ENCODE results near the gene CDC42SE2. TPM values are rescaled to one million over a fixed set of nuclear protein-coding genes. Genes with fewer than 3 reads are reported as not detected.

Gene CDC42SE2
- total RNA-seq, 1 donor from 2014 or later: 73.2 TPM

GRCh38 chr5:131364507-131365050 lies 100.7 kb downstream of the CDC42SE2 start:
- FAIRE-seq (no peak), DNase-seq (ENCODE audit: low read depth) (no peak)
- H3K36me3 ChIP-seq (ENCODE audit: control insufficient read depth, insufficient read depth, low read length): peaks cover 5% of the 10 kb centered on the region
- H3K27me3 ChIP-seq (ENCODE audit: control insufficient read depth, insufficient read depth, low read length): no peaks in the 10 kb centered on the region
- no peak overlapping the region for H3K4me3 ChIP-seq (ENCODE audit: low read depth, low read length)
- TF ChIP-seq, protein P1, sequence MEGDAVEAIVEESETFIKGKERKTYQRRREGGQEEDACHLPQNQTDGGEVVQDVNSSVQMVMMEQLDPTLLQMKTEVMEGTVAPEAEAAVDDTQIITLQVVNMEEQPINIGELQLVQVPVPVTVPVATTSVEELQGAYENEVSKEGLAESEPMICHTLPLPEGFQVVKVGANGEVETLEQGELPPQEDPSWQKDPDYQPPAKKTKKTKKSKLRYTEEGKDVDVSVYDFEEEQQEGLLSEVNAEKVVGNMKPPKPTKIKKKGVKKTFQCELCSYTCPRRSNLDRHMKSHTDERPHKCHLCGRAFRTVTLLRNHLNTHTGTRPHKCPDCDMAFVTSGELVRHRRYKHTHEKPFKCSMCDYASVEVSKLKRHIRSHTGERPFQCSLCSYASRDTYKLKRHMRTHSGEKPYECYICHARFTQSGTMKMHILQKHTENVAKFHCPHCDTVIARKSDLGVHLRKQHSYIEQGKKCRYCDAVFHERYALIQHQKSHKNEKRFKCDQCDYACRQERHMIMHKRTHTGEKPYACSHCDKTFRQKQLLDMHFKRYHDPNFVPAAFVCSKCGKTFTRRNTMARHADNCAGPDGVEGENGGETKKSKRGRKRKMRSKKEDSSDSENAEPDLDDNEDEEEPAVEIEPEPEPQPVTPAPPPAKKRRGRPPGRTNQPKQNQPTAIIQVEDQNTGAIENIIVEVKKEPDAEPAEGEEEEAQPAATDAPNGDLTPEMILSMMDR (IDR thresholded peaks at IDR 0.05; ENCODE audit: insufficient read depth, low read length, severe bottlenecking): no peak

- Histone ChIP-seq H3K27me3 (ENCODE audit: control insufficient read depth, insufficient read depth, low read length) (no peaks in the 10 kb centered on the region), H3K4me3 (ENCODE audit: low read depth, low read length) (no peak overlapping the region), H3K36me3 (ENCODE audit: control insufficient read depth, insufficient read depth, low read length) (peaks cover 1% of the 10 kb centered on the region)
- TF ChIP-seq, protein P1 (IDR thresholded peaks at IDR 0.05; ENCODE audit: insufficient read depth, low read length, severe bottlenecking): no peak
- no peak for DNase-seq (ENCODE audit: low read depth)
- no peak for FAIRE-seq
These were observed 102.6 kb downstream of the CDC42SE2 start for GRCh38 chr5:131366428-131366827.

DNA sequence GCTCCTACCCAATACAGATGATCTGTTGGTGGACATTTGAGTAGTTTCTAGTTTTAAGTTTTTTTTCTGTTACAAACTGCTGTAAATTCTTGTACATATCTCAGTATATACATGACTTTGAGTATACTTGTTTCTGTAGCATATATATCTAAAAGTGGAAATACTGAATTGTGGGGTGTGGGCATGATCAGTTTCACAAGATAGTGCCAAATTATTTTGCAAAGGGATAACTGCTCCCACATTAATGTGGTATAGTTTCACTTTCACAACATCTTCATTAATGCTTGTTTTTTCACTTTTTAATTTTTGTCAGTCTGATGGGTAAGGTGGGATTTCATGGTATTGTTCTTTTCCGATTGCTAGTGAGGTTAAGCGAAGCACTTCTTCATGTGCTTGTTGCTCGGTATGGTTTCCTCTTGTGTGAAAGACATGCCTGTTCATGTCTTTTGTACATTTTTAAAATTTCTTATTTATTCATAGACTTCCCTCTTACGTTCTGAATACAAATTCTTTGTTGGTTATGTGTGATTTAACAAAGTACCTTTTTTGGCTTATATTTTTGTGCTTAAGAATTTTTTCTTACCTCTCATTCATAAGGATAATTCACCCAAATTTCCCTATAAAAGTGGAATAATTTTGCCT lies 103.5 kb downstream of the CDC42SE2 start:
- TF ChIP-seq, protein P1 (IDR thresholded peaks at IDR 0.05; ENCODE audit: insufficient read depth, low read length, severe bottlenecking): no peak
- Histone ChIP-seq H3K36me3 (ENCODE audit: control insufficient read depth, insufficient read depth, low read length) (no peaks in the 10 kb centered on the region), H3K27me3 (ENCODE audit: control insufficient read depth, insufficient read depth, low read length) (no peaks in the 10 kb centered on the region), H3K4me3 (ENCODE audit: low read depth, low read length) (no peak overlapping the region)
- peak; percentile 62 for DNase-seq (ENCODE audit: low read depth)
- no peak for FAIRE-seq

GRCh38 chr5:131368866-131369265 lies 105.0 kb downstream of the CDC42SE2 start:
- Histone ChIP-seq H3K4me3 (ENCODE audit: low read depth, low read length) (no peak overlapping the region), H3K27me3 (ENCODE audit: control insufficient read depth, insufficient read depth, low read length) (no peaks in the 10 kb centered on the region), H3K36me3 (ENCODE audit: control insufficient read depth, insufficient read depth, low read length) (peaks cover 1% of the 10 kb centered on the region)
- no peak for FAIRE-seq
- no peak for DNase-seq (ENCODE audit: low read depth)
- TF ChIP-seq, protein P1 (IDR thresholded peaks at IDR 0.05; ENCODE audit: insufficient read depth, low read length, severe bottlenecking): no peak

GRCh38 chr5:131369558-131369957 lies 105.7 kb downstream of the CDC42SE2 start:
- Histone ChIP-seq H3K36me3 (ENCODE audit: control insufficient read depth, insufficient read depth, low read length) (peaks cover 1% of the 10 kb centered on the region), H3K4me3 (ENCODE audit: low read depth, low read length) (no peak overlapping the region), H3K27me3 (ENCODE audit: control insufficient read depth, insufficient read depth, low read length) (no peaks in the 10 kb centered on the region)
- no peak for FAIRE-seq
- DNase-seq (ENCODE audit: low read depth): no peak
- TF ChIP-seq, protein P1 (IDR thresholded peaks at IDR 0.05; ENCODE audit: insufficient read depth, low read length, severe bottlenecking): no peak

DNA sequence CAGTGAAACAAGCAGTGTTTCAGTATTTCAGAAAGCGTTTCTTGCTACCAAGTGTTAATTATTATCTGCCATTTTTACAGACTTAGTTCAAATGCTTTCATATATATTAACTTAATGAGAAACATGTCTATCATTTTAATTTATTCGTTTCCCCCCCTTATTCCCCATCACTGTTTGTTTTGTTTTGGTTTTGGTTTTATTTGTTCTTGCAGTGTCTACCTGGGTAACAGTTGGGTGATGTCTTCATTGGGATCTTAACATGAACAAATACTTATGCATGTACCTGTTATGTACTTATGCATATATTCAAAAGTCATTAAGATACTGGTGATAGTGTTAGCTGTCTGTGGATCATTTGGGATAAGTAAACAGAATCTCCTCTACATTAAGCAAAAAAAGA lies 108.0 kb downstream of the CDC42SE2 start:
- TF ChIP-seq, protein P1 (IDR thresholded peaks at IDR 0.05; ENCODE audit: insufficient read depth, low read length, severe bottlenecking): no peak
- H3K27me3 ChIP-seq (ENCODE audit: control insufficient read depth, insufficient read depth, low read length): no peaks in the 10 kb centered on the region
- H3K4me3 ChIP-seq (ENCODE audit: low read depth, low read length): no peak overlapping the region
- FAIRE-seq: no peak
- no peak for DNase-seq (ENCODE audit: low read depth)
- H3K36me3 ChIP-seq (ENCODE audit: control insufficient read depth, insufficient read depth, low read length): peaks cover 1% of the 10 kb centered on the region
